Measurements from ENCODE around the gene PRKAR1B.

Gene PRKAR1B

DNA sequence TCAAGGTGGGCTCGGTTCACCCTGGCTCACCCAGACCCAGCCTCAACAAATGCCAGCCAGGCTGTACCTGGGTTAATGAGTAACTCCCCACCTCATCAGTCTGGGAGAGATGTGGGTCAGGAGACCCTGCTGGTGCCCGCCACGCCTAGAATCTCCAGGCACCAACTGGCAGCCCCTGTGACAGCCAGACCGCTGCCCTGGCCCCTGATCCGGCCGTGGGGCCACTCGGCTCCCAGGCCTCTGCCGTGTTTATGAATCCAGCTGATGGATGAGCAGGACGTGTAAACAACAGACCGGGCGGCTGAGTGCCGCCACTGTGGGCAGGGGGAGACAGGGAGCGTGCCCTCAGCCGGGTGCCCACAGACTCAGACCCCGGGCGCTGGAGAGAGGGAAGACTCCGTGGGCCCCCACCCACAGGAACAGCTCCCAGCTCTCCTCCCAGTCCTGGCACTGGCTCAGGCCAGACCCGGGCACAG is 173.4 kb downstream of the PRKAR1B start:
- TF ChIP-seq TAF1 (IDR thresholded peaks at IDR 0.05; ENCODE audit: low read depth) (no peak), EGR1 (IDR thresholded peaks at IDR 0.05) (no peak), TCF12 (IDR thresholded peaks at IDR 0.05; ENCODE audit: low read depth) (no peak), CEBPB (IDR thresholded peaks at IDR 0.05) (no peak), CREB1 (IDR thresholded peaks at IDR 0.05; ENCODE audit: low read depth) (no peak), NFIC (IDR thresholded peaks at IDR 0.05) (no peak), FOXM1 (IDR thresholded peaks at IDR 0.05; ENCODE audit: borderline replicate concordance, low read depth) (no peak), ZBTB7A (IDR thresholded peaks at IDR 0.05; ENCODE audit: low read depth) (no peak), EP300 (IDR thresholded peaks at IDR 0.05; ENCODE audit: borderline replicate concordance) (no peak), RAD21 (IDR thresholded peaks at IDR 0.05; ENCODE audit: low read depth) (no peak), TEAD4 (IDR thresholded peaks at IDR 0.05) (no peak), YY1 (IDR thresholded peaks at IDR 0.05; ENCODE audit: low read depth) (no peak)
- TF ChIP-seq, protein P1, sequence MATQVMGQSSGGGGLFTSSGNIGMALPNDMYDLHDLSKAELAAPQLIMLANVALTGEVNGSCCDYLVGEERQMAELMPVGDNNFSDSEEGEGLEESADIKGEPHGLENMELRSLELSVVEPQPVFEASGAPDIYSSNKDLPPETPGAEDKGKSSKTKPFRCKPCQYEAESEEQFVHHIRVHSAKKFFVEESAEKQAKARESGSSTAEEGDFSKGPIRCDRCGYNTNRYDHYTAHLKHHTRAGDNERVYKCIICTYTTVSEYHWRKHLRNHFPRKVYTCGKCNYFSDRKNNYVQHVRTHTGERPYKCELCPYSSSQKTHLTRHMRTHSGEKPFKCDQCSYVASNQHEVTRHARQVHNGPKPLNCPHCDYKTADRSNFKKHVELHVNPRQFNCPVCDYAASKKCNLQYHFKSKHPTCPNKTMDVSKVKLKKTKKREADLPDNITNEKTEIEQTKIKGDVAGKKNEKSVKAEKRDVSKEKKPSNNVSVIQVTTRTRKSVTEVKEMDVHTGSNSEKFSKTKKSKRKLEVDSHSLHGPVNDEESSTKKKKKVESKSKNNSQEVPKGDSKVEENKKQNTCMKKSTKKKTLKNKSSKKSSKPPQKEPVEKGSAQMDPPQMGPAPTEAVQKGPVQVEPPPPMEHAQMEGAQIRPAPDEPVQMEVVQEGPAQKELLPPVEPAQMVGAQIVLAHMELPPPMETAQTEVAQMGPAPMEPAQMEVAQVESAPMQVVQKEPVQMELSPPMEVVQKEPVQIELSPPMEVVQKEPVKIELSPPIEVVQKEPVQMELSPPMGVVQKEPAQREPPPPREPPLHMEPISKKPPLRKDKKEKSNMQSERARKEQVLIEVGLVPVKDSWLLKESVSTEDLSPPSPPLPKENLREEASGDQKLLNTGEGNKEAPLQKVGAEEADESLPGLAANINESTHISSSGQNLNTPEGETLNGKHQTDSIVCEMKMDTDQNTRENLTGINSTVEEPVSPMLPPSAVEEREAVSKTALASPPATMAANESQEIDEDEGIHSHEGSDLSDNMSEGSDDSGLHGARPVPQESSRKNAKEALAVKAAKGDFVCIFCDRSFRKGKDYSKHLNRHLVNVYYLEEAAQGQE (IDR thresholded peaks at IDR 0.05; ENCODE audit: low read depth): no peak
- TF ChIP-seq, protein P2, sequence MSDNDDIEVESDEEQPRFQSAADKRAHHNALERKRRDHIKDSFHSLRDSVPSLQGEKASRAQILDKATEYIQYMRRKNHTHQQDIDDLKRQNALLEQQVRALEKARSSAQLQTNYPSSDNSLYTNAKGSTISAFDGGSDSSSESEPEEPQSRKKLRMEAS (IDR thresholded peaks at IDR 0.05): no peak
- TF ChIP-seq, protein P3, sequence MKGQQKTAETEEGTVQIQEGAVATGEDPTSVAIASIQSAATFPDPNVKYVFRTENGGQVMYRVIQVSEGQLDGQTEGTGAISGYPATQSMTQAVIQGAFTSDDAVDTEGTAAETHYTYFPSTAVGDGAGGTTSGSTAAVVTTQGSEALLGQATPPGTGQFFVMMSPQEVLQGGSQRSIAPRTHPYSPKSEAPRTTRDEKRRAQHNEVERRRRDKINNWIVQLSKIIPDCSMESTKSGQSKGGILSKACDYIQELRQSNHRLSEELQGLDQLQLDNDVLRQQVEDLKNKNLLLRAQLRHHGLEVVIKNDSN (IDR thresholded peaks at IDR 0.05): no peak

DNA sequence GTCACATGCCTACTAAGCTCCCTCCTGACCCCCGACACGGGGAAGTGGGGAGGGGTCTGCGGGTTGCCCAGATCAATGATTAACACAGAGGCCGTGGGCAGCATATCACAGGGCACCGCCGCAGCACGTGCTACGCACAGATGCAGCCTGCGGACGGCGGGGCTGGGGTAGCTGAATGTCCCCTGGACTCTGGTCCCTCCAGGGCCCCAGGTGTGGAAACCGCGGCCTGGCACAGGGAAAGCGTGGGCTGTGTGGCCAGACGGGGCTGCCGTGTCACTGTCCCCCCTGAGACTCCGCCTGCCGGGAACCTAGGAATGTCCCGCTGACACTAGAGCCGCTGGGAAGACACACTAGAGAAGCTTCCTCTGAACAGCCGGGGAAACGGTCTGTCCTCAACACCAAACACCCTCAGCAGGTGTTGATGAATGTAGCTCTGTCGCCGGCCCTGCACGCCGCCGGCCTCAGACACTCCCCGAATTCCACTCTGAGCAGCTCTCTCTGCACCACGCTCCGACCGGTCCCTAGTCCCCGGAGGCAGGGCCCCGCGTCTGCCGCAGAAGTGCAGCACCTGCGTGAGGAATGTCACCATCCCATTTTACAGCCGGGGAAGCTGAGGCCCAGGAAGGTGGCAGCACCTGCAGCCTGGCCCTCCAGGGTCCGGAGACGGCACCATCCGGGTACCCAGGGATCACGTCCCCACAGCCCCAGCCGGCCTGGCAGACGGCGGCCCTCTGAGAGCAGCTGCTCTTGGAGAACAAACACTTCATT is 174.0 kb downstream of the PRKAR1B start:
- no peak for TF ChIP-seq ZBTB7A (IDR thresholded peaks at IDR 0.05; ENCODE audit: low read depth)
- TF ChIP-seq CREB1 (IDR thresholded peaks at IDR 0.05; ENCODE audit: low read depth): no peak
- TF ChIP-seq CEBPB (IDR thresholded peaks at IDR 0.05): no peak
- TF ChIP-seq, protein P3 (IDR thresholded peaks at IDR 0.05): no peak
- TF ChIP-seq EP300 (IDR thresholded peaks at IDR 0.05; ENCODE audit: borderline replicate concordance): no peak

DNA sequence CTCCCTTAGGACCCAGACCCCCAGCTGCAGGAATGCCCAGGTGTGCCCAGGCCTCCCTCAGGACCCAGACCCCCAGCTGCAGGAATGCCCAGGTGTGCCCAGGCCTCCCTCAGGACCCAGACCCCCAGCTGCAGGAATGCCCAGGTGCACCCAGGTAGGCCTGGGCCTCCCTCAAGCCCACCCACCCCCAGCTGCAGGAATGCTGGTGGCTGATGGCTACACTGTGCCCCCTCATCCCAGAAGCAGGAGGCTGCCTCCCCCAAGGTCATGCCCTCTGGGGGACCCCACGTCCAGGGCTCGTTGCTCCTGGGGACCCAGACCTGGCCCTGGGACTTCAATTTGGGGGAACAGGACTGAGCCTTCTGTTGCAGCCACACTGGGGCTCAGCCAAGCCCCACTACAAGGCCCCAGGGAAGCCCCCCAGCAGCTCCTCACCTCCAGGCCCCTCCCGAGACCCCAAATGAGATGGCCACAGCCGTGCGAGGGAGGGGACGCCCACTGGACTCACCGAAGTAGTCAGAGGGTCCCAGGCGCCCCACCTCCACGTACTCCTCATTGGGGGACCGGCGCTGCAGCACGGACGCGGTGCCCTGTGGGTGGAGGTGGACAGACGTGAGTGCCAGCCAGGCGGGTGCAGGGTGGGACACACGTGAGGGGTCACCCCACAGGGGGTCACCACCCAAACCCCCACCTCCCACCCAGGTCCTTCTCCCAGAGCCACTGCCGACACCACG is 176.0 kb downstream of the PRKAR1B start:
- TF ChIP-seq TAF1 (IDR thresholded peaks at IDR 0.05; ENCODE audit: low read depth): no peak
- TF ChIP-seq ZBTB7A (IDR thresholded peaks at IDR 0.05; ENCODE audit: low read depth): no peak
- no peak for TF ChIP-seq FOXM1 (IDR thresholded peaks at IDR 0.05; ENCODE audit: borderline replicate concordance, low read depth)
- TF ChIP-seq EGR1 (IDR thresholded peaks at IDR 0.05): no peak
- TF ChIP-seq TCF12 (IDR thresholded peaks at IDR 0.05; ENCODE audit: low read depth): no peak
- TF ChIP-seq RAD21 (IDR thresholded peaks at IDR 0.05; ENCODE audit: low read depth): no peak
- no peak for TF ChIP-seq YY1 (IDR thresholded peaks at IDR 0.05; ENCODE audit: low read depth)
- TF ChIP-seq CREB1 (IDR thresholded peaks at IDR 0.05; ENCODE audit: low read depth): no peak

DNA sequence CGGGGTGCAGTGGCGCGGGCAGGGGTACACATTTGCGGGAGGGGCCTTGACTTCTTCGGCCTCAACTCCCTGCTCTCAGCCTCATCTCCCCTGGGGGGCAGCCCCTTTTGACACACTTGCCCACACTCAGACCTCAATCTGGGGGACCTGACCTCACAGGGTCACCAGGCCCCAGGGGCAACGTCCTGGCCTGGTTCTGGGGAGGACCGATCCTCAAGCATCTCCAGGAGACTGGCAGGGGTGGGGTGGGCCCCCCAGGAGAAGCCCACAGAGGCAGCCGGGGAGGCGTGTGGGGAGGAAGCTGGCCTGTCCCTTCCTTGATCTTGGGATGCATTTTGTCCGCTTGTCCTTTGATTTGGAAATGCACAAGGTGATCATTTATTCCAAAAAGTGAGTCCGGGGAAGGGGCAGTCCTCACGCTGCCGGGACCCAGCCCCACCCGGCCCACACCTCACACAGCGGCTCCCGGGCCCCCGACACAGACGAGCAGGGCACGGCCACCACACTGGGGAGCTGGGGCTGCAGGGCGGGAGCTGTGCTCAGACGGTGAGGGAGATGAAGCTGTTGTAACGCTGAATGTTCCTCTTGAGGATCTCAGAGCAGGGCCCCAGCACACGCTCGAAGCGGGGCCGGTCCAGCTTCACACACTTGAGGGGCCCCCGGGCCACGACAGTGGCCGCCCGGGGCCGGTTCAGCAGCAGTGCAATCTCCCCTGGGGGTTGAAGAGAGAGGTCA is 177.0 kb downstream of the PRKAR1B start:
- TF ChIP-seq TAF1 (IDR thresholded peaks at IDR 0.05; ENCODE audit: low read depth): no peak
- no peak for TF ChIP-seq NFIC (IDR thresholded peaks at IDR 0.05)
- TF ChIP-seq, protein P3 (IDR thresholded peaks at IDR 0.05): no peak
- TF ChIP-seq RAD21 (IDR thresholded peaks at IDR 0.05; ENCODE audit: low read depth): no peak
- no peak for TF ChIP-seq FOXM1 (IDR thresholded peaks at IDR 0.05; ENCODE audit: borderline replicate concordance, low read depth)
- TF ChIP-seq TEAD4 (IDR thresholded peaks at IDR 0.05): no peak
- TF ChIP-seq ZBTB7A (IDR thresholded peaks at IDR 0.05; ENCODE audit: low read depth): no peak
- no peak for TF ChIP-seq EGR1 (IDR thresholded peaks at IDR 0.05)
- TF ChIP-seq CEBPB (IDR thresholded peaks at IDR 0.05): no peak
- TF ChIP-seq, protein P2 (IDR thresholded peaks at IDR 0.05): no peak
- TF ChIP-seq YY1 (IDR thresholded peaks at IDR 0.05; ENCODE audit: low read depth): no peak
- no peak for TF ChIP-seq TCF12 (IDR thresholded peaks at IDR 0.05; ENCODE audit: low read depth)
- TF ChIP-seq, protein P1 (IDR thresholded peaks at IDR 0.05; ENCODE audit: low read depth): no peak
- no peak for TF ChIP-seq EP300 (IDR thresholded peaks at IDR 0.05; ENCODE audit: borderline replicate concordance)
- no peak for TF ChIP-seq CREB1 (IDR thresholded peaks at IDR 0.05; ENCODE audit: low read depth)
